ENCODE data around the gene SF3B1. TPM values are rescaled to one million over a fixed set of nuclear protein-coding genes. Genes with fewer than 3 reads are reported as not detected.

SF3B1 gene
- total RNA-seq, 2 donors from 2014 or later: 266 to 292 TPM

Other genes starting within 250 kb of the SF3B1 start
- 100 to 1,000 TPM; 103 to 130 TPM for gene ANKRD44, start 124.2 kb downstream of the SF3B1 start, total RNA-seq
- 10 to 100 TPM; 12.6 to 48.6 TPM for gene COQ10B, start 18.5 kb upstream of the SF3B1 start, total RNA-seq
- gene HSPD1, start 64.8 kb upstream of the SF3B1 start, total RNA-seq: 100 to 1,000 TPM; 646 to 811 TPM
- gene HSPE1, start 65.4 kb upstream of the SF3B1 start, total RNA-seq: 100 to 1,000 TPM; 264 to 275 TPM
- 10 to 100 TPM; 16.0 to 21.2 TPM for gene MOB4, start 81.0 kb upstream of the SF3B1 start, total RNA-seq
- not detected for gene RFTN2, start 240.6 kb upstream of the SF3B1 start, total RNA-seq